ENCODE measurements around the gene PRR36.

DNA sequence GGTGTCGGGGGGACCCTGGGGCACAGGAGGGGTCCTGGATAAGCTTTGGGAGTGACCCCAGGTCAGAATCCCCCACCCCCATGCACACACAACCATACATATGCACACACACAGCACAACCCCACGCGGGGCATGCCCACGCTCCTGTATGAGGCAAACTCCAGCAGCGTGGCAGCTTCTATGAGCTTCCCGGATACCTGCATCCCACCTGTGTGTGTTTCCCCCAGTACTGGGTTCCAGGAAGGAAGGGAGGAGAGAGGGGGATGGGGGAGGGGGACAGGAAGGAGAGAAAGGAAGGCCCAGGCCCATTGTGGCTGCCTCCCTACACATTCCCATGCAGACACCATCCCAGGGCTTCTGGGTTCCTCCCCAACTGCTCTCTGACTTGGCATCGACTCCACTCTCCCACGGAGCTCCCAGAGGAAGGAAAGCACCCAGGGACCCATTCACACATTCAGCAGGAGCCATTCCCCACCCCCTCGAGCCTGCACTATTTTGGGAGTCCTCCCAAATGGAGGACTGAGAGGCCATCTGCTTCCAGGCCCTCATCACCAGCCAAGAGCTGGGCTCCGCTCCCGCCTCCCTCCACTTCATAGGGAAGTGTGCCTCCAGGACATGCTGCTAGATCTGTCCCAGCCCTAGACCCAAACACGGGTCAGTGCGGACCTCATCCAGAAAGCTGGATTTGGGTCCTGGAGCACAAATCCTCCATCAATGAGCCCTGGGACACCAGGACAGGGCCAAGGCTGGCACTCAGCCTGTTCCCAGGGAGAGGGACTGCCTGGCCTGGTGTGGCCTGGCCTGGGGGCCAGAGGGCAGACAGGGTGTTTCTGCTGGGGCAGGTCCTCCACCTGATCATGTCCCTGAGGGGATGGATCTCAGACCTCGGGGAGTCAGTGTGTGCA lies 13.2 kb downstream of the PRR36 start:
- no peak for TF ChIP-seq CTCF (IDR thresholded peaks at IDR 0.05)
- TF ChIP-seq POLR2A (IDR thresholded peaks at IDR 0.05): no peak

All from thyroid gland (tissue), 4 donors.